NCI-H2227 (cell line): ENCODE data around the gene GINS2.

Source experiments
- DNase-seq: peaks from one replicate; lab custom pipeline; 2025; ENCODE audit not compliant: unreplicated experiment; lab: John Stamatoyannopoulos, UW

The GINS2 gene

DNA sequence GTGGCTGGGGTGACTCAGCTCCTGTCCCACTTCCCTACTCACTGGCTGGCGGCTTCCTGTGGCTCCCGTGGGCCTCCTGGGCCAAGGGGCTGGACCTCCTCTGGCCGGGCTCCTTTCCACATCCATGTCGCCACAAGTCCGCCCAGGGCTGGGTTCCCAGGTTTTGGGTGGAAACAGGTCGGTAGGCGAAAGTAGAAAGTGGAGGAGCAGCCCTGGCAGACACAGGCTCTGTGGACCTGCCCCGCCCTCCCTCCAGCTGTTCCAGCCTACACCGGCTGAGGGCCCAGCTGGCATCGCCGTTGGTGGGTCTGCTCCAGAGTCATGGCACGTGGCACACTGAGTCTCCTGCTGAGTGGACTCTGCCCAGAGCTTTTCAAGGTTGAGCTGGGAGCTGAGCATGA, 47.0 kb downstream of the GINS2 start:
- no peak for DNase-seq

DNA sequence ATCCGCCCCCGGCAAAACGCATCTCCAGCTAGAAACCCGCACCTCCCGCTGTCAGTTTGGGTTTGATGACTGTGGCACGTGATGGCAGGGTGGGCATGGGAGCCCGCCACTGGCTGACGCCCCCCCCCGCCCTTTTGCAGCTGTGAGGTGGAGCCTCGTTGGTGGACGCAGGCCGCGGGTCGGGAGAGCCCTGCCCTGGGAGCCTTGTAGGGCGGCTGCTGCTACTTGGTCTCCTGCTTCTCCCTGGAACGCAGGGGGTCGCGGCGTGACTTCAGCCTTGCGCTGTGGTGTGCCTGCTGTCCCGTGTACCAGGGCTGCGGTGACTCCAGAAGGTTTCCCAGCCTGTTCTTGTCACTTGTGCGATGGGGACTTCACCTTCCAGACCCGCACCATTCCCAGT, 47.4 kb downstream of the GINS2 start:
- DNase-seq = no peak

DNA sequence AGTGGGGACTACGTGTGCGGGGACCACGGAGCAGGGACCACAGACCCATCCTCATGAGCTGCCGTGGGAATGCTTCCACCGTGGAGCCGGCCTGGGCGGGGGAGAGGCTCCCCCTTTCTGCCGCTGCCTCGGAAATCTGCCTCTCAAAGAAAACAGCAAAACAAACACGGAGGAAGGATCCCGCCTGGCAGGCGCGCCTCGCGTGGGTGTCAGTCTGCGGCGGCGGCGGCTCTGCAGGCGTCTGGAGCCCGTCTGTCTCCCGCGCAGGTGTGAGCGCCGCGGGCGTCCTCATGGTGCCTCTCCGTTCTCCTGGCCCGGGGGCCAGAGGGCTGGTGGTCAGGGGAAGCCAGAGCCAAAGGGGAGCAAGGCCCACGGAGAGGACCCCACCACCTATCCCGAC, 48.2 kb downstream of the GINS2 start:
- DNase-seq = no peak

DNA sequence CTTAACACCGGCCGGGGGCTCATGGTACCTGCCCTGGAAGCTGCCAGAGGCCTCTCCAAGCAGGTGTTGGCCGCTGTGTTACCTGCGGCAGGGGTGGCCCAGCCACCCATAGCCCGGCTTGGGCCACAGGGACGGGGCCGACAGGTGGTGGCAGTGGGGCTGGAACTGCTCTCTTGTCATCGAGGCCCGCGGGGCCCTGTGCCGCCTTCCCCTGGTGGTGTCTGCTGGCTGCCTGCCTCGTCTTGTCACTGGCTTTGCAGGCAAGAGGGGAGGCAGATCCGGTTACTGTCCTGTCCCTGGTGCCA, 48.5 kb downstream of the GINS2 start:
- no peak for DNase-seq

DNA sequence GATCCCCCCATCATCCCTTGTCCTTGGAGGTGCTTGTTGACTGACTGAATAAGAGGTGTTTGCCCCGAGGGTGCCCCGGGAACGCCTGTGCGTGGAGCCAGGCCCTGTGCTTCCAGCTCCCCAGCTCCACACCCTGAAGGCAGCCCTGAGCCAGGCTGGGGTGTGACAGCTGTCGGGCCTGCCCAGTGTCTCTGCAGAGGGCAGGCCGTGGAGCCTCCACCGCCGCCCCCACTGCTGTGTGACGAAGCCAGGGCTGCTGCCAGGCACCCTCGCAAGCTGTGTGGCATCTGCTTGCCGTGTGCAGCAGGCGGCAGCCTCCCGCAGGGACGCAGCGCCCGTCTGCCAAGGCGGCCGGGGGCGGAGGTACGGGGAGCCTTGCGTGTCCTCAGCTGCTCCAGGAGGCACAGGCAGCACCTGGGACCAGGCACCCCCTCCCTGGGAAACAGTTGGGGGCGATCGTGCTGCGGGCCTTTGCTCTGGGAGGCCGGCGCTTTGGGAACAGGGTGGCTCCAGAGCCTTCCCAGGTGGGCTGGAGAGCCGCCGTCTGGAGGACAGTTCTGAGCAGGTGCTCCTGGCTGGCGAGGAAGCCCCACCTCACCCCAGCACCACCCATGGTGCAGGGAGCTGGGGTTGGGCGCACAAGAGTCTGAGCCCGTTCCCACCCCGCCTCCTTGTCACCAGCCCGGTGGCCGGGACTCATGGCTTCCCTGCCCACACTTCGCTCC, 49.1 kb downstream of the GINS2 start:
- DNase-seq = no peak

DNA sequence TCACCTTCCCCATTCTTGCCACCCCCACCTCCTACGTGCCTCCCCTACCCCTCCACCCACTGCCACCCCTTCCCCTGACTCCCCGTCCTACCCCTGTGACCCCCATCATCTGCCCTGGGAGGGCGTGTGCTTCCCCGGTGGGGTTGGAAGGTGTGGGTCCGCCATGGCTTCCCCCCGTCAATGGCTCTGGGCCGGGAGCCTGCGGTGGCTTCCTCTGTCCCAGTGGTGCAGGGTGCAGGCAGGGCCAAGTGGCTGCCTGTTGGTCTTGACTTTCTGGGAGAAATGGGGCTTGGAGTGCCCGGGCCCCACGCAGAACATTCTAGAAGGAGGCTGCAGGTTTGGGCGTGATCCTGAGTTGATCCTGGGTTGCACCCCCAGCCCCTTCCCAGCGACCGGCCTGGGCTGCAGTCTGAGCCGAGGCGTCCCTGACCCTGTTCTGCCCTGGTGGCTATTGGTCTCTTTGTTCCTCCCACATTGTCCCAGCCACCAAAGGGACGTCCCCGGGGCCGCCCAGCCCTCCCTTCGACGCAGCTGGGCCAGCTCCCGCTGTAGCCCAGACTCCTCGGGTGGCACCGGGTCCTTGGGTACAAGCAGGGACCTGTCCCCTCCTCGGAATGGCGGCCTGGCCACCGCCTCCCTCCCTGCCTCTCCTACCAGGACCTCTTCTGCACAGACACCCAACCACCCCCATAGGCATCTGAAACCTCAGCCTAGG, 49.9 kb downstream of the GINS2 start:
- no peak for DNase-seq

DNA sequence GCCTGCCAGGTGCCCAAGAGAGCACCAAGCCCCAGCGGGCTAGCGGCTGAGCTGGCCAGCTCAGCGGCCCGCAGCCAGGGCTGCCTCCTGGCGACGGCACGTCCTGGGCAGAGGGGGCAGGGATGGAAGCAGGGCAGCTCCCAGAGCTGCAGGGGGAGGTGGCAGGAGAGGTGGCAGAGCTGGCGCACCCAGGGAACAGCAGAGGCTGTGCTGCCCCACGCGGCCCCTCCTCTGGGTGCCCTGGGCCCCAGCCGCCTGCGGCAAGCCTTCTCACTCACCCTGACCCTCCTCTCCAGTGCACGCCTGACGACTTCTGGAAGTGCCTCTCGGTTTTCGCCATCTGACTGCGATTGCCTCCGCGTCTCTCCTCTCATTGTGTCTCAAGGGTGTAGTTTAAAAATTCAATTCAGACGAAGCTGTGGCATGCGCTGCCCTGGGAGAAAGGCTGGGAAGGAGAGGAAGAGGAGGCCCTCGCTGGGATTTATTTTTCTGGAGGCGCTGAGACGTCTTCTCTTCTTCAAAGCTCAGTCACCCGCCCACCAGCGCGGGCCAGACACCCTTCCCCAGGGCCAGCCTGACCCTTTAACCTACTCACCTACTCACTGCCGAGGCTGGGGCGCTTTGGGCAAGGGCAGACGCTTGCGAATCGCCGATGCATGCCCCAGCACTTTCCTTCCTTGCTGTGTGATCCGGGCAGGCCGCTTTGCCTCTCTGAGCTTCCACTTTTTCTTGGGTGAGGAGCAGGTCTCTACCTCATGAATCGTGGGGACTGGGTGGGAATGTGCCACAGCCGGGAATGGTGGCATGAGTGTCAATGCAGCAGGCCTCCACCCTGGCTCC, 50.7 kb downstream of the GINS2 start:
- DNase-seq = no peak

DNA sequence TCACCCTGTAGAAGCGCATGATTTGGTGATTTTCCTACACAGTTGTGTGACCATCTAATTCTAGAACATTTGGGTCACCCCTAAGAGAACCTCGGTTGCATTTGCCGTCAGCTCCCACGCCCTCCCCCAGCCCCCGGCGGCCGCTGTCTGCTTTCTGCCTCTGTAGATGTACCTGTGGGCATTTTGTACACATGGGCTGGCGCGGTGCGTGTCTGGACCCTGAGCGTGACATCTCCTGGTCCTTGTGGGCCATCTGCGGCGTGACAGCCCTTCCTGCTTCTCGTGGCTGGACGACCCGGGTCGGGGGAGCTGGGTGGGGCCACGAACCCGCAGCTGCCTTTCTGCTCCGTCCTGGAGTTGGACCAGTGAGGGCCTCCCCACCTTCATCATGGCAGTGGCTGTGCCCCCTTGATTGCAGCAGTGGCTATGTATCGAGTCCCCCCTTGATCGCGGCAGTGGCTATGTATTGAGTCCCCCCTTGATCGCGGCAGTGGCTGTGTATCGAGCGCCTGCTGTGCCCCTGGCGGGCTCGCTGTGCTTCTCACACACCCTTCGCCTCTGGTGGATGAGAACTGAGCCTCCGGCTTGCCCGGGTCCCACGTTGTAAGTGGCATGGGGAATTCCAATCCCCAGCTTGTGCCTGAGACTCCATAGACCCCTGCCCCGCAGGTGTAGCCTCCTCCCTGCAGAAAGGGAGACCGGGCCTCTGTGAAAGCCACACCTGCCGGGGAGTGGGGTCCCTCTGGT, 51.5 kb downstream of the GINS2 start:
- DNase-seq = no peak

DNA sequence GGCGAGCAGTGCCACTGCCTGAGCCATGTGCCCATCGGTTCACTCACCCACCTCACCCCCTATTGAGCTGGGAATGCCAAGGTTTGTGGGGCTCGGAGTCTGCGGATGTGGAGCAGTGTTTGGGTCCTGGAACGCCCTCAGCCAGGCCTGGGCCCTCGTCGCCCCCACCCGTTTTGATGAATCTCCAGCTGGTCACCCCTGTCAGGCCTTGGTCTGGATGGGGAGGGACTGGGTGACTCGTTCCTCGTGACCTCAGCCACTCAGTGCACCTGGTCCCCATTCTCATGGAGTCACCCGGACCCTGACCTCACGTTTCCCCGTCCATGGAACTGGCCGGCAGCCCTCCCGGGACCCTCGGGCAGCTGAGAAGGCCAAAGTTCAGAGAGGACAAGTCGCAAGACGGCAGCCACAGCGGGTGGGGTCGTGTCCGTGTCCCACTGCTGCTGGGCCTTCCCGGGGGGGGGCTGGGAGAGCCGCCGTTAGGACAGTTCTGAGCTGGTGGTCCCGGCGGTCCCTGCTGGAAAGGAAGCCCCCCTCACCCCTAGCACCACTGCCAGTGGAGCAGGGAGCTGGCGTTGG, 52.4 kb downstream of the GINS2 start:
- DNase-seq = no peak

DNA sequence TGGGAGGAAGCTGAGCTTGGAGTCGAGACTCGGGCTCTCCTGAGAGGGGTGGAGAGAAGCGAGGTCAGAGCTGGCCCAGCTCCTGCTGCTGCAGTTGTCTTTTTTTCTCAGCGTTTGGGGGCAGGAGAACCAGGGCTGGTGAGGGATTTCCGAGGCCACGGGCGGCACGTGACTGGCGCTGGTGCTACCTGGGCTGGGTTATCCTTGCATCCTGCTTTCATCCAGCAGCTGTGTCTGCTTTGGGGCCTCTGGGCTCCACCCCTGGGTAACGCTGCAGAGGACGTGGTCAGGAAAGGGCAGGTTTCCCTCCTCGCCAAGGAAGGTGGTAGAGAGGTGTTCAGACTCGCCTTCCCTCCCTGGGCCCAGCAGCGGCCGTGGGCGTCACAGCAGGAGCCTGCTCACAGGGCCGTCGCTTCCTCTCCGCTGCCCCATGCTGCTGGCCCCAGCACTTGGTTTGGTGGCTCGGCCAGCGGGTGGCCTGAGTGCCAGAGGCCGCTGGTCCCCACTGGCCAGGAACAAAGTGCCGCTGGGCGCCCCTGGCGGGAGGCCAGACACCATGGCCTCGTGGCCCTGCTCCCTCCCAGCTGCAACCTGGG, 53.1 kb downstream of the GINS2 start:
- no peak for DNase-seq

DNA sequence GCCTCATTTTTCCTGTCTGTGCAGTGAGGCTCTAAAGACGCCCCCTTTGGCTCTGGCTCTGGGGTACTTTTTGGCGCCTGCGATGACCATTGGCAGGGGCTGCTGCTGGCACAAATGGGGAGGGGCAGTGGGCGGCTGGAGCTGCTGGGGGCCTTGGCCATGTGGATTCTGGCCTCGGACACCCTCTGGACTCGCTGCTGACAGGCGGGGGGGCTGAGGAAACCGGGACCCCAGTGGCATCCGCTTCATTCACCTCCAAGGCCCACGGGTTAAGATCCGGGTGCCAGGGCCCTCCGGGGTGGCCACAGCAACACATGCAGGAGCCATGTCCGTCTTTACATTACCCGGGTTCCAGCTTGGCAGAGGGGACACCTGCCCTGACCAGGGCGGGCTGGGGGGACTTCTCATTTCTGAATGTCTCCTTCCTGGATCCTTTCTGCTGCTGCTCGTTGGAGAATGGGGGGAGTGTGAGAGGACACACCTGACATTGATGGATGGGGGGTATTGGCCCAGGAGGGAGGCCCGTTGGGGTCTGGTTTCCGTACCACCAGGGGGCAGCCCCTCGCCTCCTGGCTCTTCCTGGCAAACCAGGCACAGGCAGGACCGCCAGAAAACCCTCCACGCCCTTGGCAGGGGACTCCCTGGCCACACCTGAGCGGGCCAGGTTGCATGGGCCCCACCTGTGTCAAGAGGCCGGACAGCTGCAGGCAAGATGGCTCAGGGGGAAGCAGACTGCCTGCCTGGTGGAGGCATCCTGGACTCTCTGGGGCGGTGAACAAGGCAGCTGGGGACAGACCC, 53.8 kb downstream of the GINS2 start:
- no peak for DNase-seq

DNA sequence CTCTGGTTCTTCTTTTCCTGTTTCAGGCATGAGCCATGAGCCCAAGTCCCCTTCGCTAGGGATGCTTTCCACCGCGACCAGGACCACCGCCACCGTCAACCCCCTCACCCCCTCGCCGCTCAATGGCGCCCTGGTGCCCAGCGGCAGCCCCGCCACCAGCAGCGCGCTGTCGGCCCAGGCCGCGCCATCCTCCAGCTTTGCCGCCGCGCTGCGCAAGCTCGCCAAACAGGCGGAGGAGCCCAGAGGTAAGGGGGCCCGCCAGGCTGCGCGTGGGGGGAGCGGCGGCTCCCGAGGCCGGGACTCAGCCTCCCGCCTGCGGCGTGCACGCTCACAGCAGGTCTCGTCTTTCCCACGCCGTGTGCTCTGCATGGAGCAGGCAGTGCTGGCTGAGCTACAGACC, 54.9 kb downstream of the GINS2 start:
- DNase-seq = no peak

DNA sequence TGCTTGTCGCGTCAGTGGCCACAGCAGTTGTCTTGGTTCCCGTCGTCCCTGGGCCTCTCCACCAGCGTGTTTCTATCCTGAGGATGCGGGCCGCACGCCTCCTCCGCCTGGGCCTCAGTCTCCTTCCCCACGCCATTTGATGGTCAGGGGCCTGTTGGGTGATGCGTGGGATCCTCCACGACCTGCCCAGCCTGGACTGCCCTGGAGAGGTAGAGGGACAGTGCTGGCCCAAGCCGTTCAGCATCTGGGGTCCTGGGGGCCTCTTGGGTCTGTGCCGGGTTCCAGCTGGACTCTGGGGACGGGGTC, 55.4 kb downstream of the GINS2 start:
- DNase-seq = no peak

DNA sequence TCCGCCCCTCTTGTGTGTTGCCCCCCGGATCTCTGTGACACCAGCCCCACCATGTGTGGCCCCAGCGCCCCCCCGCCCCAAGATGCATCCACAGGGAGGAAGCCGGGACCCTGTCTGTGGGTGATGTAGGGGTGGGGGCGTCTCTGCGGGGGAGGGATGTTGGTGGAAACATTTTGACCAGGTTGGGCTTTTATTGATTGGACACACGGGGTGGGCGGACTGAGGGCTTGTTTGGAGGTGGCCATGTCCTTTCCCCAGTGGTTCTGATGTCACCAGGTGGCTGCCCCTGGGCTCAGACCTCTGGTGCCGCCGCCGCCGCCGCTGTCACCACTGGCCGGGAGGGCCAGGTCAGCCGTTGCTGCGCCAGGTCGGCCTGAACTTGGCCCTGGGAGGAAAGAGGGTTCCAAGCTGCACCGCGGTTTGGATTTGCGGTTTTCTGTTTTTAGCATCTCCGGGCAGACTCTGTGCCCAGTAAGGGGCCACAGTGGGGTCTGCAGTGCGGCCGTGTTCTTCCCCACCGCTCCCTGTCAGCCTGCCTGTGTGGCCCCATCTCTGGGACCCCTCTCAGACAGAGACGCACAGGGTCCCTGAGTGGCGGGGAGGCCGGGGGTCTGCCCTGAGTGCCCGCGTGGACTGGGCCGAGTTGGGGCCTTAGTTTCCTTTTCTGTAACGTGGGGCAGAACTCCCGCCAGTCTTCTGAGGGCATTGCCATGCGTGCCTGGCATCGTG, 55.9 kb downstream of the GINS2 start:
- DNase-seq = no peak

DNA sequence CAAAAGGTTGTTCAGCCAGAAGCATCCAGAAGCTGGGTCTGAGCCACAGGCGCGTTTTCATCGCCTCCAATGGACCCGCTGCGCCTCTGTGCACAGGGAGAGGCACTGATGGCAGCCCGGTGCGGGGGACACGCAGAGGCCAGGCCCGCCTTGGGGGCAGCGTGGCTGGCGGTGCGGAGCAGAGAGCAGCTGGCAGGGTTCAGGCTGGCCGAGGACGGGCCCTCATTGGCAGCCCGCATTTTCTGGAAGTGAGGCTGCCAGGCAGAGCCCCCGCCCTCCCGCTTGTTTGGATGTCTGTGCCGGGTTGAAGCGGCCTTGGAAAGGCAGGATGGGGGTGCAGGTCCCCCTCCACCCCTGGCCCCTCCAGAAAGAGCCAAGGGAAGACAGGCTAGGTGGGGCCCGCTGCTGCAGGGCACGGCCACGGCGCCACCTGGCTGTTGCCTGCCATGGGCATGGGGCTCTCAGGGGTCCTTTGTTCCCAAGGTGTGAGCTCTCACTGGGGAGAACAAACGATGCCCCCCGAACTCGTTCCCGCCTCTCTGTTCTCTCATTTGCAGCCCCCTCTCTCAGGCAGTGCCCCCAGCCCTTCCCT, 56.9 kb downstream of the GINS2 start:
- DNase-seq = no peak

DNA sequence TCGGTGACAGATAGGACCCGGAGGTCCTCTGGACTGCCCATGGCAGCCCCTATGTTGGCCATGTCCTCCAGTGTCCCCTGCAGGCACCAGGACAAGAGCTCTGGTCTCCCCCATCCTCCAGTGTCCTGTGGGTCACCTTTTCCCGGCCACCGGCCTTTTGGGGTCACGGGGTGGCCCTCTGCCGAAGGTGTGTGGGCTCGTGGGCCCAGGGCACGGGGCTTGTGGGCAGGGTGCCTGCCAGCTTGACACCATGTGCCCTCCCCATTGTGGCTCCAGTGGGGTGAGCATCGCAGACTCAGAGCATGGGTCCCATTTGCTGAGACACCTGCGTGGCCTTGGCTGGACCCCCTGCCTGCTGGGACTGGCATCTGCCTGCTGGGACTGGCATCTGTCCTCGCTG, 57.5 kb downstream of the GINS2 start:
- DNase-seq = no peak

DNA sequence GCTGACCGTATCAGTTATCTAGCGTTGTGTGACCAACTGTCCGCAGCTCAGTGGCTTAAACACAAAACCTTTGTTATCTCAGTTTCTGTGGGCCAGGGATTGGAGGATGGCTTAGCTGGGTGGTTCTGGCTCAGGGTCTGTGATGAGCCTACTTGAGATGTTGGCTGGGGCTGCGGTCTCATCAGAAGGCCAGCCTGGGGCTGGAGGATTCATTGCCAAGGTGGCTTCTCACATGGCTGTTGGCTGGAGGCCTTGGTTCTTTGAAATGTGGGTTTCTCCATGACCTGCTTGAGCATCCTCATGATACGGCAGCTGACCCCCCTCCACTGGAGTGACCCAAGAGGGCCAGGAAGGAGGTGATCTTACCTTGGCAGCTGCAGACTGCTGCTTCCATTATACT, 58.9 kb downstream of the GINS2 start:
- no peak for DNase-seq

DNA sequence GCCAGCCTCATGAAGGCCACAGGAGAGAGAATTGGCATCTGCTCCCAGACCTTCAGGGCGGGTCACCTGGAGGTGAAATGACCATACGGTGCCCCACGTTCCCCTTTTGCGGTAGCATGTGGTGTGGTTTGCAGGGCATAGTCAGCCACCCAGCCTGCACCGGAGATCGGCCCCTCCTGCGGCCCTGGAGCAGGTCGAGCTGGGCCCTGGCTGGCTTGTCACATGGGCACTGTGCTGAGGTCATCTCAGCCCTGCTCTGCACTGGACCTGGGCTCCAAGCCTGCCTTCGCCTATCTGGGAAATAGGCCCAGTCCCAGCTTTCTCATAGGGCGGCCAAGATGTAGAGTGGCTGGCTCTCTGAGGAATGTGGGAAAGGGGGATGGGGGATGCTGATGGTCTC, 59.4 kb downstream of the GINS2 start:
- DNase-seq = no peak

DNA sequence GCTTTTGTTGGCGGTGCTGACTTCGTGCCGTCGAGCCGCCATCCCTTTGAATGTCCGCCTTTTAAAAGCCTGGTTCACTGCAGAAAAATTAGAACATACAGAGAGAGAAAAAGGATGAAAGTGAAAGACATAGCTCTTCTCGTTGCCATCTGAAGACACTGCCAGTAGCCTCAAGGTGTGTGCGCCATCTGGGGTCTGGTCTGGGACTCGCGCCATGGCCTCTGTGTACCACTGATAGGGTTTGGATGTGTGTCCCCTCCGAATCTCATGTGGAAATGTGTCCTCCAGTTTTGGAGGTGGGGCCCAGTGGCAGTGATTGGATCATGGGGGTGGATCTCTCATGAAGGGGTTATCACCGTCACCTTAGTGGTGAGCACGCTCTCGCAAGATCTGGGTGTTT, 60.1 kb downstream of the GINS2 start:
- peak; percentile 13 for DNase-seq
